ENCODE measurements around the gene GABRA4. TPM values are rescaled to one million over a fixed set of nuclear protein-coding genes. Genes with fewer than 3 reads are reported as not detected.

GABRA4 gene
- total RNA-seq, 1 donor, result not detected

DNA sequence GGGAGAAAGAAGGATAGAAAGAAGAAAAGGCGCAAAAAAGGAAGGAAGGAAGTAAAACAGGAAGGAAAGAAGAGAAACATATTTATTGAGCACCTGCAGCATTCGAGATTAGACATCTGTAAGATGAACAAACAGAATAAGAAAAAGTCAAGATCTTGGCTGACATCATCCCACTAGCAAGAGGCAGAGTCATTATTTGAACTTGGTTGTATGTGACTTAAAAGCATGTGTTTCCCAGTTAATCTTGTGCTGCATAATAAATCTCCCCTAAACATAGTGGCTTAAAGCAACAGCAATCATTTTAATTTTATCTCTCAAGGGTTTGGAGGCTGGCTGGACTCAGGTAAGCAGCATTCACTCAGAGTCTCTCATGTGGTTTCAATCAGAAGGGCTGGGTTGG is 45.8 kb downstream of the GABRA4 start:
- TF ChIP-seq, protein P1, sequence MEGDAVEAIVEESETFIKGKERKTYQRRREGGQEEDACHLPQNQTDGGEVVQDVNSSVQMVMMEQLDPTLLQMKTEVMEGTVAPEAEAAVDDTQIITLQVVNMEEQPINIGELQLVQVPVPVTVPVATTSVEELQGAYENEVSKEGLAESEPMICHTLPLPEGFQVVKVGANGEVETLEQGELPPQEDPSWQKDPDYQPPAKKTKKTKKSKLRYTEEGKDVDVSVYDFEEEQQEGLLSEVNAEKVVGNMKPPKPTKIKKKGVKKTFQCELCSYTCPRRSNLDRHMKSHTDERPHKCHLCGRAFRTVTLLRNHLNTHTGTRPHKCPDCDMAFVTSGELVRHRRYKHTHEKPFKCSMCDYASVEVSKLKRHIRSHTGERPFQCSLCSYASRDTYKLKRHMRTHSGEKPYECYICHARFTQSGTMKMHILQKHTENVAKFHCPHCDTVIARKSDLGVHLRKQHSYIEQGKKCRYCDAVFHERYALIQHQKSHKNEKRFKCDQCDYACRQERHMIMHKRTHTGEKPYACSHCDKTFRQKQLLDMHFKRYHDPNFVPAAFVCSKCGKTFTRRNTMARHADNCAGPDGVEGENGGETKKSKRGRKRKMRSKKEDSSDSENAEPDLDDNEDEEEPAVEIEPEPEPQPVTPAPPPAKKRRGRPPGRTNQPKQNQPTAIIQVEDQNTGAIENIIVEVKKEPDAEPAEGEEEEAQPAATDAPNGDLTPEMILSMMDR (IDR thresholded peaks at IDR 0.05; ENCODE audit: extremely low read depth, low read depth, low read length), result no peak
- Histone ChIP-seq H4K20me1 (ENCODE audit: insufficient read depth, low read length) (no peaks in the 10 kb centered on the region), H3K4me2 (ENCODE audit: insufficient read depth, low read length) (peak overlapping the region; percentile 49), H3K27ac (ENCODE audit: low read depth, low read length) (peak overlapping the region; percentile 53), H3K36me3 (ENCODE audit: insufficient read depth, low read length) (no peaks in the 10 kb centered on the region), H3K4me1 (ENCODE audit: insufficient read depth, low read length) (peaks cover 7% of the 10 kb centered on the region), H3K9me3 (ENCODE audit: low read depth, low read length) (no peaks in the 10 kb centered on the region), H3K79me2 (ENCODE audit: insufficient read depth, low read length) (no peaks in the 10 kb centered on the region), H3K27me3 (ENCODE audit: insufficient read depth, low read length) (no peaks in the 10 kb centered on the region), H3K4me3 (ENCODE audit: insufficient read depth, low read length) (no peak overlapping the region), H2AFZ (ENCODE audit: low read length) (peak overlapping the region; percentile 33)
- no peak for DNase-seq (ENCODE audit: insufficient read length, low spot score, missing footprints)

DNA sequence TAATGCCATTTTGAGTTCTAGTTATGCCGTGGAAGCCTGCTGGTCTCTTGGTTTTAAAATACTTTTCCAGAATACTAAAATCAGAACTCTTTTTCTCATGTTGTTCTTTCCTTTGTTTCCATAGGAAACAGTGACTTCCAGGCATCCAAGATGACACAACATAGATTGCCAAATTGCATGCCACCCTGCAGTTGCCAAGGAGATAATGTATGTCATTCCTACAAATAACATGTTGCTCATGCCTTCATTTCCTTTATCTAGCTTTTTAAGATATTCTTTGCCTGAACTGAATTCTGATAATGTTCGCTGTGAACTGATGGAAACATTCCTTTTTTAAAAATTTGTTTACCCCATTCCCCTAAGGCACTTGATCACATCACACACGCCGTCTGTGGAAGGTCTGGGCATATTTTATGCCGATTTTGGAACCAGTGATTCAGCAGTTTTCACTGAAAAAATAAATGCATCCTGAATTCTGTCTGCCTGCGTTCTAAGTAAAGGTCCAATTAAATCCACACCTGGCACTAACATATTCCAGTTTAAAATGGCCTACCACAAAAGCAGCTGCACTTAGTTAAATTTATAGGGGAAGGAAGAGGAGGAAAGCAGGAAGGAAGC is 46.4 kb downstream of the GABRA4 start:
- TF ChIP-seq, protein P1 (IDR thresholded peaks at IDR 0.05; ENCODE audit: extremely low read depth, low read depth, low read length), result no peak
- Histone ChIP-seq H3K4me1 (ENCODE audit: insufficient read depth, low read length) (peaks cover 7% of the 10 kb centered on the region), H4K20me1 (ENCODE audit: insufficient read depth, low read length) (no peaks in the 10 kb centered on the region), H3K79me2 (ENCODE audit: insufficient read depth, low read length) (no peaks in the 10 kb centered on the region), H2AFZ (ENCODE audit: low read length) (peak overlapping the region; percentile 33), H3K4me3 (ENCODE audit: insufficient read depth, low read length) (no peak overlapping the region), H3K4me2 (ENCODE audit: insufficient read depth, low read length) (peak overlapping the region; percentile 49), H3K36me3 (ENCODE audit: insufficient read depth, low read length) (no peaks in the 10 kb centered on the region), H3K27ac (ENCODE audit: low read depth, low read length) (peak overlapping the region; percentile 53), H3K27me3 (ENCODE audit: insufficient read depth, low read length) (no peaks in the 10 kb centered on the region), H3K9me3 (ENCODE audit: low read depth, low read length) (no peaks in the 10 kb centered on the region)
- no peak for DNase-seq (ENCODE audit: insufficient read length, low spot score, missing footprints)

DNA sequence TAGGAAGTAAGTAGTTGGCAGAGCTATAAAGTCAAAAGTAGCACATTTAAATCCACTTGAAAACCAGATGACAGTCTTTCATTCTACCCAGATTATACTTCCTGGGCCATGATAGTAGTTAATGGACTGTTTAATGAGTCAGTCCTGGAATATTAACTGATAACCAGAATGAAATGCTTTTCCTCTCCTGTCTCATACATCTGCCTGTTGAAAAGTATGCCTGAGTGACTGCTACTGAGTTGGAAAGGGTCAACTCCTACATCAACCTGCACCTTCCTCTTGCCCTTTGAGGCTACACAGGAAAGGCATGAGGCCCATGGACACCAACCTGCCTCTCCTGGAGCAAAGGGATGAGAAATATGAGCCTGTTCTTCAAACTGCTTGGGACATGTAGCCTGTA is 48.3 kb downstream of the GABRA4 start:
- H4K20me1 ChIP-seq (ENCODE audit: insufficient read depth, low read length), result no peaks in the 10 kb centered on the region
- H3K27ac ChIP-seq (ENCODE audit: low read depth, low read length), result no peak overlapping the region
- H3K36me3 ChIP-seq (ENCODE audit: insufficient read depth, low read length), result no peaks in the 10 kb centered on the region
- H3K4me2 ChIP-seq (ENCODE audit: insufficient read depth, low read length), result no peak overlapping the region
- no peaks in the 10 kb centered on the region for H3K27me3 ChIP-seq (ENCODE audit: insufficient read depth, low read length)
- H3K79me2 ChIP-seq (ENCODE audit: insufficient read depth, low read length), result no peaks in the 10 kb centered on the region
- H3K4me3 ChIP-seq (ENCODE audit: insufficient read depth, low read length), result no peak overlapping the region
- peaks cover 7% of the 10 kb centered on the region for H3K4me1 ChIP-seq (ENCODE audit: insufficient read depth, low read length)
- no peaks in the 10 kb centered on the region for H3K9me3 ChIP-seq (ENCODE audit: low read depth, low read length)
- no peak overlapping the region for H2AFZ ChIP-seq (ENCODE audit: low read length)
- TF ChIP-seq, protein P1 (IDR thresholded peaks at IDR 0.05; ENCODE audit: extremely low read depth, low read depth, low read length), result no peak
- DNase-seq (ENCODE audit: insufficient read length, low spot score, missing footprints), result no peak

DNA sequence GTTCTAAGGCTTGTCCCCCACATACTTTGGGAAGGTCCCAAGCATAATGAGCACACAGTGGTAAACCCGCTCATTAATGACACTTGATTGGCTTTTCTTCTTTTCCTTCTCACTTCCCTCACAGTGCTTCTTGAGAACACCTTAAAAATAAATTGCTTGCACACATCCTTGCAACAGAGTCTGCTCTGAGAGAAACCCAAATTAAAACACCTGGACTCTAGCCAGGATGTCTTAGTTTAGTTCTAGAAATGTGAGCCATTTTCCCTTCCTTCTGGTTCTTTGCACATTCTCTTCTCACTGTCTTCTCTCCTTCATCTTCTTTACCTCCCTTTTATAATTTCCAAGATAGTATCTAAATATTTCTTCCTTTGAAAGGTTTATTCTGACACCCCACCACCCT is 49.0 kb downstream of the GABRA4 start:
- Histone ChIP-seq H2AFZ (ENCODE audit: low read length) (no peak overlapping the region), H3K4me2 (ENCODE audit: insufficient read depth, low read length) (no peak overlapping the region), H3K27ac (ENCODE audit: low read depth, low read length) (no peak overlapping the region), H3K4me3 (ENCODE audit: insufficient read depth, low read length) (no peak overlapping the region), H3K36me3 (ENCODE audit: insufficient read depth, low read length) (no peaks in the 10 kb centered on the region), H3K27me3 (ENCODE audit: insufficient read depth, low read length) (no peaks in the 10 kb centered on the region), H4K20me1 (ENCODE audit: insufficient read depth, low read length) (no peaks in the 10 kb centered on the region), H3K4me1 (ENCODE audit: insufficient read depth, low read length) (peaks cover 7% of the 10 kb centered on the region), H3K9me3 (ENCODE audit: low read depth, low read length) (no peaks in the 10 kb centered on the region), H3K79me2 (ENCODE audit: insufficient read depth, low read length) (no peaks in the 10 kb centered on the region)
- no peak for DNase-seq (ENCODE audit: insufficient read length, low spot score, missing footprints)
- TF ChIP-seq, protein P1 (IDR thresholded peaks at IDR 0.05; ENCODE audit: extremely low read depth, low read depth, low read length), result no peak
